ENCODE data around the gene ALG12. TPM values are rescaled to one million over a fixed set of nuclear protein-coding genes. Genes with fewer than 3 reads are reported as not detected.

Gene ALG12
- total RNA-seq, 2 donors from 2014 or later, result 19.7 to 26.2 TPM

GRCh38 chr22:49889071-49889470 is 29.2 kb downstream of the ALG12 start:
- peaks cover 75% of the 10 kb centered on the region for H3K36me3 ChIP-seq (ENCODE audit: control insufficient read depth, insufficient read depth, low read length)
- no peak for TF ChIP-seq CTCF (conservative IDR thresholded peaks at IDR 0.05)
- H3K36me3 Mint-ChIP-seq (ENCODE audit: low read depth), result peaks cover 92% of the 10 kb centered on the region
- no peaks in the 10 kb centered on the region for H3K27me3 ChIP-seq (ENCODE audit: control insufficient read depth, insufficient read depth, low read length, poor library complexity, severe bottlenecking)
- H3K27ac Mint-ChIP-seq, result no peak overlapping the region
- no peak overlapping the region for H3K9ac ChIP-seq (ENCODE audit: extremely low read depth, low read length, poor library complexity, severe bottlenecking)
- H3K4me1 ChIP-seq (ENCODE audit: control insufficient read depth, insufficient read depth, low read length), result no peaks in the 10 kb centered on the region
- H3K4me3 ChIP-seq (ENCODE audit: low read length), result no peak overlapping the region
- H3K9me3 ChIP-seq (ENCODE audit: control insufficient read depth, low read length), result peaks cover 40% of the 10 kb centered on the region
- no peak for DNase-seq
- H3K4me1 Mint-ChIP-seq, result no peaks in the 10 kb centered on the region
- H3K9me3 Mint-ChIP-seq, result peaks cover 34% of the 10 kb centered on the region
- WGBS, 2 experiments (ENCODE audit: insufficient coverage in 1 of 2, insufficient read length in 1 of 2), result 95 to 100% methylated on average over 4 to 5 of the region's 5 CpGs
- no peak overlapping the region for H3K27ac ChIP-seq (ENCODE audit: low read depth, low read length)
- H3K4me3 Mint-ChIP-seq, result no peak overlapping the region
- H3K27me3 Mint-ChIP-seq (ENCODE audit: insufficient read depth), result no peaks in the 10 kb centered on the region

- Mint-ChIP-seq H3K4me3 (no peak overlapping the region), H3K4me1 (no peaks in the 10 kb centered on the region), H3K27ac (no peak overlapping the region), H3K27me3 (ENCODE audit: insufficient read depth) (no peaks in the 10 kb centered on the region), H3K36me3 (ENCODE audit: low read depth) (peaks cover 95% of the 10 kb centered on the region), H3K9me3 (peaks cover 29% of the 10 kb centered on the region)
- no peaks in the 10 kb centered on the region for H3K27me3 ChIP-seq (ENCODE audit: control insufficient read depth, insufficient read depth, low read length, poor library complexity, severe bottlenecking)
- H3K4me3 ChIP-seq (ENCODE audit: low read length), result no peak overlapping the region
- no peak overlapping the region for H3K27ac ChIP-seq (ENCODE audit: low read depth, low read length)
- WGBS, 2 experiments (ENCODE audit: insufficient coverage in 1 of 2, insufficient read length in 1 of 2), result 93 to 99% methylated on average over 9 of the region's 9 CpGs
- no peak for TF ChIP-seq CTCF (conservative IDR thresholded peaks at IDR 0.05)
- H3K4me1 ChIP-seq (ENCODE audit: control insufficient read depth, insufficient read depth, low read length), result no peaks in the 10 kb centered on the region
- no peak for DNase-seq
- peaks cover 40% of the 10 kb centered on the region for H3K9me3 ChIP-seq (ENCODE audit: control insufficient read depth, low read length)
- H3K36me3 ChIP-seq (ENCODE audit: control insufficient read depth, insufficient read depth, low read length), result peaks cover 85% of the 10 kb centered on the region
- no peak overlapping the region for H3K9ac ChIP-seq (ENCODE audit: extremely low read depth, low read length, poor library complexity, severe bottlenecking)
These were observed 30.5 kb downstream of the ALG12 start for GRCh38 chr22:49887702-49888101.

- WGBS, 2 experiments (ENCODE audit: insufficient coverage in 1 of 2, insufficient read length in 1 of 2), result 93 to 99% methylated on average over 13 to 14 of the region's 14 CpGs
These were observed 31.2 kb downstream of the ALG12 start for GRCh38 chr22:49887064-49887451.

More at GRCh38 chr22:49887064-49887451, 31.2 kb downstream of the ALG12 start:
- H3K4me1 ChIP-seq (ENCODE audit: control insufficient read depth, insufficient read depth, low read length), result no peaks in the 10 kb centered on the region
- Mint-ChIP-seq H3K4me1 (no peaks in the 10 kb centered on the region), H3K27ac (no peak overlapping the region), H3K4me3 (no peak overlapping the region), H3K9me3 (peaks cover 29% of the 10 kb centered on the region), H3K36me3 (ENCODE audit: low read depth) (peaks cover 88% of the 10 kb centered on the region), H3K27me3 (ENCODE audit: insufficient read depth) (no peaks in the 10 kb centered on the region)
- DNase-seq, result no peak
- H3K36me3 ChIP-seq (ENCODE audit: control insufficient read depth, insufficient read depth, low read length), result peaks cover 78% of the 10 kb centered on the region
- H3K9ac ChIP-seq (ENCODE audit: extremely low read depth, low read length, poor library complexity, severe bottlenecking), result no peak overlapping the region
- H3K27me3 ChIP-seq (ENCODE audit: control insufficient read depth, insufficient read depth, low read length, poor library complexity, severe bottlenecking), result no peaks in the 10 kb centered on the region
- H3K27ac ChIP-seq (ENCODE audit: low read depth, low read length), result no peak overlapping the region
- peaks cover 40% of the 10 kb centered on the region for H3K9me3 ChIP-seq (ENCODE audit: control insufficient read depth, low read length)
- H3K4me3 ChIP-seq (ENCODE audit: low read length), result no peak overlapping the region
- TF ChIP-seq CTCF (conservative IDR thresholded peaks at IDR 0.05), result no peak

Data from endodermal cell (in vitro differentiated cells).